ENCODE data around the gene ZC3HAV1.
"Not testable (repeated sequence)": the region's sequence is repeated elsewhere in the genome, so short reads cannot be mapped to it uniquely, and the experiment has no call there.

The ZC3HAV1 gene

GRCh38 chr7:139109188-139109982, at the start of gene ZC3HAV1:
TSS of gene ZC3HAV1 (minus strand) at chr7:139109720. CDS start at chr7:139109331, 389 bp downstream.
- DNase-seq (ENCODE audit: low spot score) = peak; percentile 49

DNA sequence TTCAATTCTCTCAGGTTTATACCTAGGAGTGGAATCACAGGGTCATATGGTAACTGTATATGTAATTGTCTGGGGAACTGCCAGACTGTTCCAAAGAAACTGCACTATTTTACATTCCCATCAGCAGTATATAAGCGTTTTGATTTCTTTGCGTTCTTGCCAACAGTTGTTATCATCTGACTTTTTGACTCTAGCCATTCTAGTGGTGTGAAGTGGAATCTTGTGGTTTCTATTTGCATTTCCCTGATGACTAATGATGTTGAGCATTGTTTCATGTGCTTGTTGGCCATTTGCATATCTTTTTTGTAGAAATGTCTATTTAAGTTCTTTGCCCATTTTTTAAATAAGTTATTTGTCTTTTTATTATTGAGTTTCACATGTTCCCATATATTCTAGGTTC, 44.3 kb upstream of the ZC3HAV1 start:
- no peak for DNase-seq (ENCODE audit: low spot score)

GRCh38 chr7:139152149-139152548, 42.6 kb upstream of the ZC3HAV1 start:
- DNase-seq (ENCODE audit: low spot score) = no peak

GRCh38 chr7:139139150-139139549, 29.6 kb upstream of the ZC3HAV1 start:
- no peak for DNase-seq (ENCODE audit: low spot score)

DNA sequence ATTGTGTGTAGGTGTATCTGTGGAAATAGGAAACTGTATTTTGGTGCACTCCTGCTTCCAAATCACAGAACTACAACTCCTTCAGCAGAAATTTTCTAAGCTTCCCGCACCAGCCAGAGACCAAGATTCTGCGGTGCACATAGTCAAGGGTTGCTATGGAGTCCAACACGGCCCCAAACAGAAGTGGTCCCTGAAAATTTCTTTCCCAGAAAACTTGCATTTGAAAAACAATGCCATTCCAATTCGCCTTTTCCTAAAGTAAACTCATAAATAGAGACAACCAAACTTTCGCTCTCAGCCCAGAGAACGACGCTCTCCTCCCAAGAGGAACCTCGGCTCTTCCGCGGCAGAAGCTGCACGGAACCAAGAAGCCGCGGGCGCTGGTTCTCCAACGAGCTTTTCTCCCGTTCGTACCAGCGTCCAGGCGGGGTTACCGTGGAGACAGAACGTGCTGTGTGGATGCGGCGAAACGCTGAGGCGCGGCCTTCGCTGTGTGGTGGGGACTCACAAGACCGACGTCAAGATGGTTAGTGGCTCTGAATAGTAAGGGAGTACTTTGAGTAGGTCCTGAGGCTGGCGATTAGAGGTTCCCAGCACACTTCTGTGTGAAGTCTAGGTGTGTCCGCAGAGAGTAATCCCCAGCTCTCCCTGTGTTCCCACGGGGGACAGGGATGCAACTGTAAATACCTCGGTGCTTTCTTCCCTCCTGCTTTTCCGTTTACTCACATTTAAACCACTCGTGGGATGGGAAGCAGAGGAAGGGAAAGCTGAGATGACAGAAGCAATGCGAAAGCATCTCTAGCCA, 24.0 kb upstream of the ZC3HAV1 start:
- peak; percentile 88 for DNase-seq (ENCODE audit: low spot score)

DNA sequence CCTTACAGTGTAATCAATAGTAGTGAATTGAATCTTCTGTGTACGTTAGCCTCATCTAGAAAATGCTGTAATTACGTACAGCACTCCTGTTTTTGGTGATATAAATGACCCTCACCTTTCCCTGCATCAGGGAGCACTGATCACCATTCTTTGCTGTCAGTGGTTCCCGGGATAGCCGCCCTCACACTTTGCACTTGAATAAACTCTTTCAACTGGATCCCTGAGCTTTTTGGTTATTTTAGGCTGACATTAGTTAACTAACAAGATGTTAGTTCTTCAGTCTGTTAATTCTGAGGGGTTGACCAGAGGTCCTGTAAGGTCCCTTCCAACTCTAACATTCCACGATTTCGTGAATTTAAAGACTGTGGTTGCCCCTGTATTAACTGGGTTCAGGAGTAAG, 23.4 kb upstream of the ZC3HAV1 start:
- no peak for DNase-seq (ENCODE audit: low spot score)

DNA sequence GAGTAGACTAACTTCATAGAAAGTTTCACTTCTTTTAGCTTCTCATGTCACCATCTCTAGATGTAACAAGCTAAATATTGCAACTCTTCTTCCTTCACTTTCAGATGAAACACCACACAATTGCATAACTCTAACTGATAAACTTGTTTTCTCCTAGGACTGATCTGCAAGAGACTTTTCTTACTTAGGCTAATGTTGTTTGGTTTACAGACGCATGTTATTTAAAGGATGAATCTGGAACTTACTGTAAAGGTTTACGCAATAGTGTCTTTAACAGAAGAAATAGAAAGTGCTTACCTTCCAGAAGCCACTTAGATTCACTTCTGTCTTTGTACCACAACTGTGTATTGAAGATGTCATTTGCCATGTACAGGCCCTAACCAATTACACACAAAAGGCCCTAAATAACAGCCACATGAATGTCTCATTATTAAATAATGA, 22.1 kb upstream of the ZC3HAV1 start:
- DNase-seq (ENCODE audit: low spot score) = no peak

- not testable (repeated sequence) for DNase-seq (ENCODE audit: low spot score)
Observed at GRCh38 chr7:139129814-139130213, 20.3 kb upstream of the ZC3HAV1 start.

DNA sequence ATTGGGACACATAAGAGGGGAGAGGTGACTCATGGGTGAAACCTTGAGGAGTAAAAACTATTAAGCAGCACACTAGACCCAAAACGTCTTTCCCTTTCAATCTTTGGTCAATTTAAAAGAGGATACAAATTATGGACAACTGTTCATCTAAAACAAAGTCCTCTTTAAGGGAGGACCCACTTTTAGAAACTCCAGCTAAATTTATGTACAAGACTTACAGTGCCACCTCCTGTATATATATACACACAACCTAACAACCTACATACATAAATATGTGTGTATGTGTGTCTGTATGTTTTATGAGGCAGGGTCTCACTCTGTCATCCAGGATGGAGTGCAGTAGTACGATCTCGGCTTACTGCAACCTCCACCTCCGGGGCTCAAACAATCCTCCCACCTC, 18.1 kb upstream of the ZC3HAV1 start:
- DNase-seq (ENCODE audit: low spot score) = no peak

GRCh38 chr7:139125657-139126056, 16.1 kb upstream of the ZC3HAV1 start:
- DNase-seq (ENCODE audit: low spot score) = no peak

GRCh38 chr7:139124995-139125394, 15.5 kb upstream of the ZC3HAV1 start:
- not testable (repeated sequence) for DNase-seq (ENCODE audit: low spot score)

GRCh38 chr7:139124084-139124914, 14.8 kb upstream of the ZC3HAV1 start:
- DNase-seq (ENCODE audit: low spot score) = no peak

DNA sequence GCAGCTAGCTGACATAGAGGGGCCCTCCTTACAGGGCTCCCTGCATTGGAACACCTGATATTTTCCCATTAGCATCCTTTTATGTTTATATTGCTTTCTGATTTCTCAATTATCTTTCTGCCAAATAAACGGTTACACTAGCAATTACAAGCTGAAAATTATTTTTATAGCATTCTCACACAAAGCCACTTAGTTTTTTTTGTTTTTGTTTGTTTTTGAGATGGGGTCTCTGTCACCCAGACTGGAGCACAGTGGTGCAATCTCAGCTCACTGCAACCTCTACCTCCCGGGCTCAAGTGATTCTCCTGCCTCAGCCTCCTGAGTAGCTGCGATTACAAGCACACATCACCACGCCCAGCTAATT, 9.9 kb upstream of the ZC3HAV1 start:
- DNase-seq (ENCODE audit: low spot score) = no peak

- DNase-seq (ENCODE audit: low spot score) = no peak
Observed at GRCh38 chr7:139118805-139119485, 9.4 kb upstream of the ZC3HAV1 start.

GRCh38 chr7:139118234-139118804, 8.8 kb upstream of the ZC3HAV1 start:
- no peak for DNase-seq (ENCODE audit: low spot score)

- no peak for DNase-seq (ENCODE audit: low spot score)
Observed at GRCh38 chr7:139117599-139118233, 8.2 kb upstream of the ZC3HAV1 start.

GRCh38 chr7:139116999-139117398, 7.5 kb upstream of the ZC3HAV1 start:
- no peak for DNase-seq (ENCODE audit: low spot score)

DNA sequence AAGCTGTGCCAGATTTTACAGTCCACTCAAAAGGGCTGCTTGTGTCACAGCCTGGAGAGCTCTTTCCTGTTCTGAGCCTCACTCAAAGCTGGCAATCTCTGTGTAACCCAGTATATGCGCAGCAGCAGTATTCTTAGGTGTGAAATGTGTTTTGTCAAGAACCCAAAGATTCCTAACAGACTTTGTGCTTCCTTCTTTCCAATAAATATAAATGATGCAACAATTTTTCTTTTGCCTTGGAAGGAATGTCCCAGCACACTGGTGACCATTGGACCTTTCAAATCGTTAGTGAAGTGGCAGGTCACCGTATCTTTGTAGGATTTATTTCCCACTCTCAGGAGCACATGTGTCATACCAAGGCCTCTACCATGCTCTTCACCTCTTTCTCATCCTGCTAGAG, 5.6 kb upstream of the ZC3HAV1 start:
- no peak for DNase-seq (ENCODE audit: low spot score)

DNA sequence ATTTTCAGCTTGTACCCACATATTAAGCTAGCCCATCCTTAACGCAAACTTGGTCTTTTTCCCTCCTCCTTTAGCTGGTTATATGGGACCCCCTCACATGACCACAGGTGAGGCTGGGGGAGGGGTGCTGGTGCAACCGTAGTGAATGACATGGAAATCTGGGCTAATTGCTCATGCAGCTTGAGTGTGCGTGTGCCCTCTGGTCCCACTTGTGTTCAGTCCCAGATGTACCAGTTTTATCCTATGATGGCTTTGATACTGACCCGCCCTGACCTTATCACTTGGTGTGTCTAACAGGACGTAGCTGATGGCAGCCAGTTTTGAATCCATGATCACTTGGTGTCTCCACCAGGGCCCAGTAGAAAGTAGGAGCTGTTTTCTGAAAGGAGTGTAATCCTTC, 5.1 kb upstream of the ZC3HAV1 start:
- DNase-seq (ENCODE audit: low spot score) = no peak

- DNase-seq (ENCODE audit: low spot score) = no peak
Observed at GRCh38 chr7:139114018-139114417, 4.5 kb upstream of the ZC3HAV1 start.

DNA sequence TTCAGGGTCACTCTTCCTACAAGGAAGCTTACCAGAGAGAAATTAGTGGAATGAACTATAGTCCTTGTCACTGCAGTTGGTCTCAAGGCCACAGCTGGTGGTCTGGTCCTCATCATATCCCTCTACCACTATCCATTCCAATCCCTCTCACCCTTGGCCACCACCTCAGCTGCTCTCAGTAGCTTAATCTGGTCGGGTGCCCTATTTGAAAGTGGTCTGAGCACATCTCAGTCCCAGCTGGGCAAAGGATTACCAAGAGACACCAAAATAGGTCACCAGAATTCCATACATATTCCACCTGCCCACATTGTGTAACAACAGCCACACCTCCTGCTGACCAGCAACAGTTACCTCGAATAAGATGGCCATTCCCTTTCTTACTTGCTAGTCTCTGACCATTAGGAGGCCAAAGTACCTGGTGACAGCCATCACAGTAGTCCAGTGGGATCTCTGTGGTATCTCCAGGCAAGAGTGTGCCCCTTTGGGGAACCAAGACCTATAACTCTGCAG, 3.3 kb upstream of the ZC3HAV1 start:
- no peak for DNase-seq (ENCODE audit: low spot score)

Measured in putamen (tissue), 1 donor.